OCI-M2 (cell line): ENCODE measurements around the gene CYBRD1.
A peak's percentile ranks its signal among the peaks of the same experiment; 100 is the strongest.

Source experiments
- DNase-seq: peaks from one replicate; lab custom pipeline; 2025; ENCODE audit not compliant: unreplicated experiment; lab: John Stamatoyannopoulos, UW

CYBRD1 gene

DNA sequence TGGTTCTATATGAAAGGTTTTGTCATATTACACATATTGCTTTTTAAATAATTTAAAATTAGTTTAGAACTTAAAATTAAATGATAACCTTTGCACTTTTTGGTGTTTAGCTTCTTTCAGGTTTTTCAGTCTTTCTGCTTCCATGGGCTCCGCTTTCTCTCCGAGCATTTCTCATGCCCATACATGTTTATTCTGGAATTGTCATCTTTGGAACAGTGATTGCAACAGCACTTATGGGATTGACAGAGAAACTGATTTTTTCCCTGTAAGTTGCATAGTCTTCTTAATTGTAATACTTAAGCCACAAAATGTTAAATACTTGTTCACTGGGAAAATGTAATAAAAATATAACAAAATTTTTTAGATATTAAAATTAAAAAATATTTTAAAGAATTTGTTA is 31.0 kb downstream of the CYBRD1 start:
- DNase-seq = no peak

GRCh38 chr2:171553858-171554257 is 31.6 kb downstream of the CYBRD1 start:
- peak; percentile 63 for DNase-seq

GRCh38 chr2:171554991-171555615 is 32.8 kb downstream of the CYBRD1 start:
- DNase-seq = no peak

GRCh38 chr2:171557363-171557762 is 35.1 kb downstream of the CYBRD1 start:
- DNase-seq = no peak

DNA sequence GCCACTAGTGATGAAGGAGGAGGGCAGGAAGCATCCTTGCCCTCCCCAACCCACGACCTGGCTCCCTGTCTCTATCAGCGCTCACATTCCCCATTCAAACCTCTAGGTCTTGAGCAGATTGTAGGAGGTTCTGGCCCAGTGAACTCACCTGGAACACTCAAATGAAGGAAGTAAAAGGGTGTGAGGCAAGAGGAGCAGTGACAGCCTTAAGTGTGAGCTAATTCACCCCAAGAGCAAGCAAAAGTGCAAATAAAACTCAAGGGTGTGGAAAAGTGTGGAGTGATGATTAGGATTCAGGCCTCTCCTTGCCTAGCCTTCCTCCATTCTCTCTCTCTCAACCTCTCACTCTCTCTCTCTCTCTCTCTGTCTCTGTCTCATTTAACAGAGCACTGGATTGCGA is 41.0 kb downstream of the CYBRD1 start:
- no peak for DNase-seq

GRCh38 chr2:171564463-171564862 is 42.2 kb downstream of the CYBRD1 start:
- no peak for DNase-seq

GRCh38 chr2:171566057-171566456 is 43.8 kb downstream of the CYBRD1 start:
- no peak for DNase-seq

- DNase-seq = no peak
Measured at GRCh38 chr2:171566753-171567152, 44.5 kb downstream of the CYBRD1 start.

- DNase-seq = no peak
Measured at GRCh38 chr2:171568089-171568488, 45.8 kb downstream of the CYBRD1 start.

DNA sequence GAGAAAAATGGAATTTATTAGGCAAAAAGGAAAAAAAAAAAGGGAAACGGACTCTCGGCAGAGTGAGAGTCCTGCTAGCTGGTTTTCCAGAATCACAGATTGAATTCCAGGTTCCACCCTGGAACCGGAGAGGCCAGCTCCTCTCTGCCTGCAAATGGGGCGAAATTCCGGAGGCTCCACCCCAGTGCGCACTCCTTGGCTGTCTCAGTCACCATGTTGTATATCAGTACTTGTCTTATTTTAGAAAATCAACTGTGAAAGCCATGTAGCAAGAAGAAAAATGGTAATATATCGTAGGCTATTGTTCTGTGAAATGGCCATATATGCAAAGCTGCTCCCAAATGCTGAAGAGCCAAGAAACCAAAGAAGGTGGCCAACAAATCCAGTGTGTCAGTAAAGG is 49.4 kb downstream of the CYBRD1 start:
- no peak for DNase-seq

- DNase-seq = no peak
Measured at GRCh38 chr2:171574149-171574795, 52.0 kb downstream of the CYBRD1 start.

DNA sequence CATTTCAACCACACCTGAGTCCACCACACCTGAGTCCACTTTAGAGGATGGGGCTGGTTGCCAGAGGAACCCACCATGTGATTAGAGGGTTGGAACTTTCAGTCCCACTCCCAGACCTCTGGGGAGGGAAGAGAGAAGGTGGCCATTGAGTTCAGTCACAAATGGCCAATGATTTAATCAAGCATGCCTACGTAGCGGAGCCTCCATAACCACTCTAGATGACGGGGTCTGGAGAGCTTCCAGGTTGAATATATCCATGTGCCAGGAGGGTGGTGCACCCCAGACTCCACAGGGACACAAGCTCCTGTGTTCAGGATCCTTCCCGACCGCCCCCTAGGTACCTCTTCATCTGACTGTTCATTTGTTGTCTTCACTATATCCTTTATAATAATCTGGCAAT is 53.3 kb downstream of the CYBRD1 start:
- DNase-seq = no peak

- no peak for DNase-seq
Measured at GRCh38 chr2:171578127-171578803, 56.0 kb downstream of the CYBRD1 start.

- no peak for DNase-seq
Measured at GRCh38 chr2:171579481-171579880, 57.2 kb downstream of the CYBRD1 start.

- no peak for DNase-seq
Measured at GRCh38 chr2:171583566-171583965, 61.3 kb downstream of the CYBRD1 start.

DNA sequence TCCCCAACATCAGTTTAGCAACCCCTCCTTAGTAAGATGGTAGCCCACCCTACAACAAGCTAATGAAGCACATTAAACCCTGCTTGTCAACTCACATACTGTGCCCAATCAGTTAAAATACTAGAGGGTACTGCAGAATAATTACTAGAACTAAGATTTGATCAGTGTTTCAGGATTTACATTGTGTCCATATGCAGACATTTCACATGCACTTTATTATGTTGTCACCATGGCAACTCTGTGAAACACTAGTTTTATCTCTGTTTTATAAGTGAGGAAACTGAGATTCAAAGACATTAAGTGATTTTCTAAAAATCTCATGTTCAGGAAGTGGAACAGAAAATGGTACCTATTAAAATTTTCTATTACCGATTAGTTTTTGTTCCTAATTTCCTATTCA is 61.7 kb downstream of the CYBRD1 start:
- no peak for DNase-seq

DNA sequence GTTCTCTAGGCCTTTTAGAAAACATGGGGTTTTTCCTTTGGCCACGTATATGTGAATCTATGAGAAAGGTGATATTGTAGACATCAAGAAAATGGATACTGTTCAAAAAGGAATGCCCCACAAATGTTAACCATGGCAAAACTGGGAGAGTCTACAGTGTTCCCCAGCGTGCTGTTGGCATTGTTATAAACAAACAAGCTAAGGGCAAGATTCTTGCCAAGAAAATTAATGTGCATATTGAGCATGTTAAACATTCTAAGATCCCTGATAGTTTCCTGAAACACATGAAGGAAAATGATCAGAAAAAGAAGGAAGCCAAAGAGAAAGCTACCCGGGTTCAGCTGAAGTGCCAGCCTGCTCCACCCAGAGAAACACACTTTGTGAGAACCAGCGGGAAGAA is 64.9 kb downstream of the CYBRD1 start:
- no peak for DNase-seq

GRCh38 chr2:171587567-171587966 is 65.3 kb downstream of the CYBRD1 start:
- no peak for DNase-seq

DNA sequence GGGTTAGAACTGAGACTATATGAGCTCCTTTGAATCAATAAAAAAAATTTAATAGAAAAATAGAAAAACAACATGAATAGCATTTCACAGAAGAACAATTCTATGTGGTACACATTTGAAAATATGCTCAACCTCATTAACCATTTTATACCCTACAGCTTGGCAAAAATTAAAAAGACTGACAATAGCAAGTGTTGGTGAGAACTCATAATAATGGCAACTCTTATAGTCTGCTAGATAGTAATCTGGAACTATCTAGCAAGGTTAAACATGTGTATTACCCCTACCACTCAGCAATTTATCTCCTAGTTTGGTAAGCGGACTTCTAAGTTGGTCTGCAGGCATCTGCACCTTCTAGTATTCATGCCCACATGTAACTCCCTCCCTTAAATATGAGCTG is 67.8 kb downstream of the CYBRD1 start:
- DNase-seq = no peak

GRCh38 chr2:171592036-171592555 is 69.8 kb downstream of the CYBRD1 start:
- no peak for DNase-seq

- DNase-seq = no peak
Measured at GRCh38 chr2:171595456-171595855, 73.2 kb downstream of the CYBRD1 start.

GRCh38 chr2:171595896-171596295 is 73.6 kb downstream of the CYBRD1 start:
- no peak for DNase-seq
